CD4-positive, alpha-beta T cell treated with Interleukin-6 at 100 ng/mL for 8 hours (primary cell): ENCODE data around the gene B3GLCT.
"Not testable (repeated sequence)": the region's sequence is repeated elsewhere in the genome, so short reads cannot be mapped to it uniquely, and the experiment has no call there.

ENCODE experiments used
- DNase-seq: peaks from one replicate; pipeline ENCODE4 v3.0.0-alpha.2; 2020; ENCODE audit warnings: mixed read lengths, low spot score

Gene B3GLCT

DNA sequence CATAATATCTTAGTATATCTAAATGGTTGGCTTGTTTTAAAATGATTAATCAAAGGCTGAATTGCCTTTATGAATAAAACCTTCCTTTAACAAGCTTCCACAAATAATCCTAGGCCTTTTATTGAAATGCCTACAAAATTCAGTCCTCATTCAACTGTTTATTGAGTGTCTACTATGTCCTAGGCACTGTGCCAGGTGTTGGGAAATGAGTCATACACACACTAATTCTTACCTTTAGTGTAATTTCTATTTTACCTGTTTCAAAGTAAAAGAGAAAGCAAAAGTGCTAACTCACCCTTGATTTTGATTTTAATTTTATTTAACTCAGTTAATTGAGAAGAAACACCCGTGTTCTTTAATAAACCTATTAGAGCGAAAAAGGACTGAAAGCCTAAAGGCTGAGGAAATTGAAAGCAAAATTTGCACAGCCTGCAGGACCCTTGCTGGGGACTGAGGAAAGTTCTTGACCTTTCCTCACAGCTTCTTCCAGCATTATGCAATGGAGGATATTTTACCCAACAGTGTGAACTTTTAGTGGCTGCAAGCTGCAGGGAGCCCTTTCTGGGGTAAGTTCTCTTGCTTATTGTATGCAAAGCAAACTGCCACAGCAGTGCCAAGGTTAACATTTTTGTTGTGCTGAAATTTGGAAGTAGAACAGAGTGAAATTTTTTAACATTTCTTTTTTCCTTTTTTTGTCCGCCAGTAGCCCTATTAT lies 83.1 kb downstream of the B3GLCT start:
- no peak for DNase-seq

GRCh38 chr13:31286930-31287329 lies 87.2 kb downstream of the B3GLCT start:
- DNase-seq = no peak

DNA sequence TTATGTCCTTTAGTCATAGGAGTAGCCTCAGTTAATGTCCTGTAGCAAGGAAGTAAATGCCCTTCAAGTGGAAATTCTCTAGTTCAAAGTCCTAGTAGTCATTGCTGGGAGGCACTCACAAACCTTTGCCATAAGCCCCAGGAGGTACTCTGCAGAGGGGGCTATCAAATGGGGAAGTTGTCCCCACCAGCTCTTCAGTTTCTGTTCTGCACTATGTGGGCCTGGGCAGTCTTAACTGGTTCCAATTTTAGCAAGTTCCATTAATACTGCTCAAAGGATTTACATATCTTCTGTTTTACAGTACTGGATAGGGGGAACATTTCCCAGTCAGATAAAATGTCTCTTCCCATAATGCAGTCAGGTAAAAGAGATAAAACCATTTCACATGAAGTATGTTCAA lies 101.3 kb downstream of the B3GLCT start:
- DNase-seq = no peak

- no peak for DNase-seq
These were observed 110.6 kb downstream of the B3GLCT start for GRCh38 chr13:31310356-31310755.

- DNase-seq = no peak
These were observed 111.0 kb downstream of the B3GLCT start for GRCh38 chr13:31310786-31311185.

DNA sequence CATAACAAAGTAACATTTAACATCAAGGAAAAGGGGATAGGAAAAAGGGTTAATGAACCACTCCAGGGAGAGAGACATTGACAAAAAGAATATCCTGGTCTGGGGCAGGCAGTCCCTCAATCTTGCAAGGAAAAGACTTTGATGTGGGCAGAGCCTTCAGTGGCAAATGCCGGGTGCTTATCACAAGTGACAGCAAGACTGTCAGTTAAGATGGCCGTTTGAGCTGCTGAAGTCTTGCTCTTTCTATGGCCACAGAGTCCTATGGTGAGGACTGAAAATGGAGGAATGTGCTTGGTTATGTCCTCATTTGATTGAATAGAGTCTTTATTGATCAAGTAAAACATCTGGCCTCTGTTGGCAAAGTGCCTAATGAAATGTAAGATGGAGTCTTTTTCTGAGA lies 112.1 kb downstream of the B3GLCT start:
- no peak for DNase-seq

GRCh38 chr13:31314961-31315360 lies 115.2 kb downstream of the B3GLCT start:
- no peak for DNase-seq

DNA sequence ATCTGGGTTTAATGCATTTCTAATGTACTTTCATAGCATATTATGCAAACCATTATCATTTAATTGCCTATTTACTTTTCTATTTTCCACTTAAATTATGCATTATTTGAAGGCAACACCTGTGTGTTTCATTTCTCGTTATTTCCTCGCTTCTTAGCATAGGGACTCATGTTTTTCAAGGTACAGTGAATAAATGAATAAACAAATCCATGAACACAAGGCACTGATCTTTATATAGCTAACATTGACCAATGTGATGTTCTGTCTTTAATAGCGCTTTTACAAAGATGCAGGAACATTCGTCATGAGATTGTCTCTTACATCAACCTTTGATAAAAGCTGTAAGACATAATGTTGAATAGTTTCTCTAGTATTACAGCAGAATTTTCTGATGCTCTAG lies 121.2 kb downstream of the B3GLCT start:
- no peak for DNase-seq

- no peak for DNase-seq
These were observed 121.7 kb downstream of the B3GLCT start for GRCh38 chr13:31321457-31321856.

GRCh38 chr13:31322026-31322425 lies 122.3 kb downstream of the B3GLCT start:
- DNase-seq = no peak

DNA sequence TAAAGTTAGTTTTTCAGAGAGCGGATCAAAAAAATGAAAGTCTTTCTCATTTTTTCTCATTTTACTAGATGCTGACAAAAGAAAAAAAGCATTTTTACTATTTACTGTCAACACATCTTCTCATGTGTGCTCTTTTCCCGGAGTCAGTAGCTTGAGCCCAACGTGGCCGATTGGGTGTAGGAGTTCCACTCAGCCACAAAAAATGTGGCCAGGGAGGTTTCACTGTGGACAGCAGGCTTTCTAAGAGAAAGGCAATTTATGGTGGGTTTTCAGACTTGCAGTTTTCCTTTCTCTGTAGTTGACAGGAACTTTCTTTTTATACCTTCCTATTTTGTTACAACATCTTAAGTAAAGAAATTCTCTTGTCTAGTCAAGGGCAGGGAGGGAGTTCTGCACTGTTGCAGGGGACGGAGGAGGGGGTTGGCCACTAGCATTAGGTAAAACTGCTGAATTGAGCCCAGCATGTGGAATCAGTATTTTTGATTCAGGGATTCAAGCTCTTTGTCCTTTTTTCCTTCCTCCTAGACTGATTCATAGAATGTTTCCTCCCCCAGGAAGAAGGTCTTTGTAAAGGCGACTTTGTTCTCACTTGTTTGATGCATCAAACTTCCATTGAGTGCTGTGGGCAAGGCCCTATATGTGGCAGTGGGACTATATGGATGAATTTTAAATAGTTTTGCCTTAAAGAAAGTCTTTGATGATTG lies 123.1 kb downstream of the B3GLCT start:
- DNase-seq = no peak

DNA sequence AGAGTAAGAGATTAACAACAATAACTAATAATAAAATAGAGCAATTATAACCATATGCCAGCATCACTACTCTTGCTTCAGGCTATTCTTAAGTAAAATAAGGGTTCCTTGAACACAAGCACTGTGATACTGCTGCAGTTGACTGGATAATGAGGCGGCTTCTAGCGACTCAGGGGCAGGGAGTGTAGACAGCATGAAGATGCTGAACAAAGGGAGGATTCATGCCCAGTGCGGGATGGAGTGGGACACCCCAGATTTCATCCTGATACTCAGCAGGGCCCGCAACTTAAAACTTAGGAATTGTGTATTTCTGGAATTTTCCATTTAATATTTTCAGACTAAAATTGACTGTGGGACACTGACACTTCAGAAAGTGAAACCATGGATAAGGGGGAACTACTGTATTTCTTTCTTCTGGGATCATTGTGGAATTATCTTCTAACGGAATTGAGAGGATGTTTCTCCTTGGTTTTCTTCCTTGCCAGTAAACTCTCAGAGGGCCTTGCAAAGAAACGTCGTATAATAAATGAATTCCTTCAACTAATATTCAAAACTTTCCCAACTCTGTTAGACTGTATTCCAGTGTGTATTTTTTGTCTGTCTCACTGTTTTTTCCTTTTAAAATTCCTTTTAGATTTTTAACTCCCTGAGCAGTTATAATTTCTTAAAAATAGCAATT lies 127.5 kb downstream of the B3GLCT start:
- DNase-seq = no peak

GRCh38 chr13:31328549-31329235 lies 128.9 kb downstream of the B3GLCT start:
- no peak for DNase-seq

GRCh38 chr13:31330236-31330635 lies 130.5 kb downstream of the B3GLCT start:
- no peak for DNase-seq

- DNase-seq = no peak
These were observed 131.3 kb downstream of the B3GLCT start for GRCh38 chr13:31331068-31331467.

DNA sequence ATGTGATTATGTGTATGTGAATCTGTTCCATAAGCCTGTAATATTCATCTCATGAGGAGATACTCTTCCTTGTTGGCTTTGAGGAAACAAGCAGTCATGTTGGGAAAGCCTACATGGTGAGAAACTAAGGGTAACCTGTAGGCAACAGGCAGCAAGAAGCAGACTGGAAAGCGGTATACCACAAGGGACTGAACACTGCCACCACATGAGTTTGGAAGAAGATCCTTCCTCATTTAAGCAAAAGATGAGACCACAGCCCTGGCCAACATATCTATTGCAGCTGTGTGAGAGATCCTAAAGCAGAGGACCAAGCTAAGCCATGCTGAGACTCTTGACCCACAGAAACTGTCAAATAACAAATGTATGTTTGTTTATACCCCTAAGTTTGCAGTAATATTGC lies 134.8 kb downstream of the B3GLCT start:
- no peak for DNase-seq

DNA sequence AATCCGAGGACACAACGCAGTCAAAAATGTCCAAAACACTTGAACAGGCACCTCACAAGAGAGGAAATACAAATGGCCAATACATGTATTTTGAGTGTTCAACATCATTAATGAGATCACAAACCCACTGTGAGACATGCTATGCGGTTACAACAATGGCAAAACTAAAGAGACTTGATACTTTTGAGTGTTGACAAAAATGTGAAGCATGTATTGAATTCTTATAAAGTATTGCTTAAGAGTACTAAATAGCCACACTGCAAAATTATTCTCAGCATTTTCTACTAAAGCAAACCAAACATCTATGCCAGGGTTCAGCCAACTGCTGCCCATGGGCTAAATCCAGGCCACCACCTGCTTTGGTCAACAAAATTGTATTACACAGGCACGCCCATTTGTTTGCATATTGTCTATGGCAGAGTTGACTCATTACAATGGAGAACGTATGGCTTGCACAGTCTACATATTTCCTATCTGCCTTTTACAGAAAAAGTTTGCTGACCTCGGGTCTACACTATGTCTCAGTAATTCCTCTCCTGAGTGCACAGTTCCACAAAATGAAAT lies 135.3 kb downstream of the B3GLCT start:
- DNase-seq = no peak

- not testable (repeated sequence) for DNase-seq
These were observed 139.8 kb downstream of the B3GLCT start for GRCh38 chr13:31339616-31340015.

DNA sequence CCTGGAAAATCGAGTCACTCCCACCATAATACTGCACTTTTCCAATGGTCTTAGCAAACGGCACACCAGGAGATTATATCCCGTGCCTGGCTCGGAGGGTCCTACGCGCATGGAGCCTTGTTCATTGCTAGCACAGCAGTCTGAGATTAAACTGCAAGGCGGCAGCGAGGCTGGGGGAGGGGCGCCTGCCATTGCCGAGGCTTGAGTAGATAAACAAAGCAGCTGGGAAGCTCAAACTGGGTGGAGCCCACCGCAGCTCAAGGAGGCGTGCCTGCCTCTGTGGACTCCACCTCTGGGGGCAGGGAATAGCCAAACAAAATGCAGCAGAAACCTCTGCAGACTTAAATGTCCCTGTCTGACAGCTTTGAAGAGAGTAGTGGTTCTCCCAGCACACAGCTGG lies 141.1 kb downstream of the B3GLCT start:
- not testable (repeated sequence) for DNase-seq

DNA sequence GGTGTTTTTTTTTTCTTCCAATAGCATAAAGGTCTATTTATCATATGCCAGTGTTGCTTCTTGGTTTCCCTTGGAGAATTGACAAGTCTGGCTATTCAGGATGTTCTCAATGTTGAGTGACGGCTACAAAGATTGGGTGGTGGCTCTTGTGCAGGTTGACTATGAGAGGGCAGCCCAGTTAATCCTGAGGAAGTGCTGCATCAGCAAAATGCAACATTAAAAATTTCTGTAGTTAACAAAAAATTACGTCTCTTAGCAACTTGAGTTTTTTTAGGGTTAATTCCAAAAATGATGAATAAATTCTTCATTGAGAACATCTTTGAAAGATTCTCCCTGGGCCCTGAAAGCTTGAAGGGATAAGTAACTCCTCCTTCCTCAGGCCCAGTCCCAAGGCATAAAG lies 147.1 kb downstream of the B3GLCT start:
- no peak for DNase-seq

DNA sequence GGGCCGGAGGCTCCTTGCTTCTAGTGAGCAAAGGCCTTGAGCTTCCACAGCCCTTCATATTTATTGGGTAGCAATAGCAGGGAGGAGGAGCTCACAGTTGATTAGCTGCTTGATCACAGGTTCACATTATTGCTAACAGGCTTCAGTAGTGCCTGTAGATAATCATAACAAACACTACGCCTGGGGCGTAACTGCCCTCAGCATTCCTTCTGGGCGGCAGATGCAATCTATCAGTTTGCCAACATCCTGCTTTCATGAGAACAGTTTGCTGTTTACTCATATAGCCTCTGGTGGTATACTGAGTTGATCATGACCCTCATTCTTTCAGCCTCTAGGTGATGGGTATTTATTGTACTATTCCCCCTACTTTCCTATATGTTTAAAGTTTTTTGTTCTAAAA lies 149.4 kb downstream of the B3GLCT start:
- no peak for DNase-seq

GRCh38 chr13:31350560-31350959 lies 150.8 kb downstream of the B3GLCT start:
- no peak for DNase-seq
